Smooth muscle cell of the brain vasculature (primary cell): Measurements from ENCODE around the gene ETFB.

Experiments
- DNase-seq: peaks from one replicate; pipeline ENCODE4 v3.0.0-alpha.2; 2012; ENCODE audit warnings: low read depth, low spot score

Gene ETFB

DNA sequence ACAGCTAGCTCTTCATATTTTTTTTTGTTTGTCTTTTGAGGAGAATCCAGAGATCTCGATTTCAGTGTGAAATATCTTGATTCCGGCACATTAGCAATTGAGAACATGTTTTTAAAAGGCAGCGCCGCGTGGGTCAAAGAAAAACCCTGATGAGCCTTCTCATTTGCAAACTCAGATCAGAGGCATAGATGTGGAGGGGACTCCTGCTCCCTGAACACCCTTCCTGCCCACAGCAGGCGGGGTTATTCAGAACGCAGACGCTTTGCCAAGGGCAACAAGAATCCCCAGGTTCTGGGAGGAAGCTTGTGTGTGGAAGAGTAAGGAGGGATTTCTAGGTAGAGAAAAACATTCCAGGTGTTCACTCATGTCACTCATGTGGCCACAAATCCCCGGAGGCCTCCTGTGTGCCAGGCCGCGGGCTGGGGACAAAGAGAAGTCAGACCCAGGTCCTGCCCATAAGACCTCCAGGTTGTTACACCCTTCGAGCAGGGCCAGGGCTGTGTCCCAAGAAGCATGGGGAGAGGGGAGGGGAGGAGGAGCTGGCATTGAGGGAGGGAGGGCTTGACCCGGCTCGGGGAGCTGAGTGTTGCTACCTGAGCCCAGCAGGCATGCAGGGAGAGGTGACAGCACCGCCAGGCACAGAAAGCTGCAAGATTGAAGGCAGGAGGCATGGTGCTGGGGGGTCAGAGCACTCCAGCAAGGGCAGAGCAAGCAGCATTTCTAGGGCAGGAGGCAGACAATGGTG is 70.6 kb downstream of the ETFB start:
- DNase-seq: no peak
